SK-N-SH (cell line): ENCODE results near the gene SLC25A20. TPM values are rescaled to one million over a fixed set of nuclear protein-coding genes. Genes with fewer than 3 reads are reported as not detected.
A peak's percentile ranks its signal among the peaks of the same experiment; 100 is the strongest.

ENCODE experiments used
- CTCF ChIA-PET: fragments of 300-600, 350-600 bp; formaldehyde crosslinking; extraction: SDS; loops from one replicate; lab custom pipeline; 2021; lab: Yijun Ruan, JAX
- POLR2A ChIA-PET: fragments of 350-600 bp; sonication (Branson Sonifier 250); formaldehyde crosslinking; extraction: SDS; loops from one replicate; lab custom pipeline; 2020; ENCODE audit warnings: antibody characterized with exemption, inconsistent platforms; lab: Yijun Ruan, JAX
- DNase-seq: peaks from one replicate; pipeline ENCODE4 v3.0.0; 2012
- H2AFZ ChIP-seq: fragments of 200-600 bp; sonication (generic); 2 replicates; pipeline ENCODE4 v1.8.1; 2016; ENCODE audit warnings: antibody characterized with exemption, mild to moderate bottlenecking, low read depth
- H3F3A ChIP-seq: fragments of 200-600 bp; sonication (generic); replicated peaks from 2 replicates; pipeline ENCODE3; 2016; ENCODE audit warnings: antibody characterized with exemption, mild to moderate bottlenecking; ENCODE audit not compliant: insufficient read depth
- H3K27ac ChIP-seq, 2 experiments: fragments of 200-500 bp in 1 of 2; fragments of 200-600 bp in 1 of 2; sonication (Bioruptor generic) in 1 of 2; sonication (generic), shearing (Covaris generic) in 1 of 2; 2 replicates each; pipeline versions ENCODE4 v1.5.1 to v1.6.1; 2014 to 2016; ENCODE audit warnings: low read depth in 2 of 2, inconsistent platforms in 1 of 2, low read length in 1 of 2, mild to moderate bottlenecking in 1 of 2, mixed read lengths in 1 of 2
- H3K27me3 ChIP-seq: fragments of 200-600 bp; sonication (generic), shearing (Covaris generic); 2 replicates; pipeline ENCODE4 v1.6.1; 2016; ENCODE audit warnings: mixed run types; ENCODE audit not compliant: insufficient read depth
- H3K36me3 ChIP-seq, 2 experiments: fragments of 200-500 bp in 1 of 2; fragments of 200-600 bp in 1 of 2; sonication (Bioruptor generic) in 1 of 2; sonication (generic) in 1 of 2; replicated peaks in 1 of 2; 2 replicates each; pipeline versions ENCODE3 to v1.5.1; 2014 to 2016; ENCODE audit warnings: low read length in 1 of 2, mild to moderate bottlenecking in 1 of 2; ENCODE audit not compliant: insufficient read depth in 2 of 2, control insufficient read depth in 1 of 2
- H3K4me1 ChIP-seq, 2 experiments: fragments of 200-500 bp in 1 of 2; fragments of 200-600 bp in 1 of 2; sonication (Bioruptor generic) in 1 of 2; sonication (generic), shearing (Covaris generic) in 1 of 2; 2 replicates each; pipeline versions ENCODE4 v1.5.1 to v1.6.1; 2014 to 2016; ENCODE audit warnings: low read depth in 1 of 2, low read length in 1 of 2, mixed run types in 1 of 2; ENCODE audit not compliant: insufficient read depth in 2 of 2, control insufficient read depth in 1 of 2
- H3K4me2 ChIP-seq: fragments of 200-600 bp; sonication (generic), shearing (Covaris generic); 2 replicates; pipeline ENCODE4 v1.6.1; 2017; ENCODE audit warnings: mixed run types
- H3K4me3 ChIP-seq, 2 experiments: fragments of 200-500 bp in 1 of 2; fragments of 200-600 bp in 1 of 2; sonication (Bioruptor generic) in 1 of 2; sonication (generic), shearing (Covaris generic) in 1 of 2; 2 replicates each; pipeline versions ENCODE4 v1.5.1 to v1.8.1; 2014 to 2016; ENCODE audit warnings: low read depth in 2 of 2, inconsistent platforms in 1 of 2, low read length in 1 of 2, mild to moderate bottlenecking in 1 of 2, mixed read lengths in 1 of 2, moderate library complexity in 1 of 2
- H3K79me2 ChIP-seq: fragments of 200-600 bp; sonication (generic); 2 replicates; pipeline ENCODE4 v1.8.1; 2017; ENCODE audit warnings: mild to moderate bottlenecking; ENCODE audit not compliant: insufficient read depth
- H3K9ac ChIP-seq: fragments of 200-600 bp; sonication (generic); 2 replicates; pipeline ENCODE4 v1.6.1; 2017; ENCODE audit warnings: mixed run types
- H3K9me2 ChIP-seq: fragments of 200-600 bp; sonication (generic); 2 replicates; pipeline ENCODE4 v1.6.1; 2017; ENCODE audit warnings: mixed run types
- H3K9me3 ChIP-seq: fragments of 200-600 bp; sonication (generic); 2 replicates; pipeline ENCODE4 v1.6.1; 2017; ENCODE audit warnings: mixed run types, mild to moderate bottlenecking, moderate library complexity
- H4K20me1 ChIP-seq: fragments of 200-600 bp; sonication (generic); 2 replicates; pipeline ENCODE4 v1.6.1; 2017; ENCODE audit warnings: mild to moderate bottlenecking, mixed run types; ENCODE audit not compliant: insufficient read depth
- CTCF ChIP-seq: fragments of 200-600 bp; sonication (generic); IDR thresholded peaks from 2 replicates; pipeline ENCODE4 v1.6.1; 2017; ENCODE audit warnings: antibody characterized with exemption, mild to moderate bottlenecking, moderate library complexity
- ELF1 ChIP-seq: IDR thresholded peaks from 2 replicates; pipeline ENCODE4 v1.4.0; 2012
- FOSL2 ChIP-seq: IDR thresholded peaks from 2 replicates; pipeline ENCODE4 v1.4.0; 2012; ENCODE audit warnings: low read depth, mild to moderate bottlenecking, moderate library complexity, borderline replicate concordance
- GABPA ChIP-seq: IDR thresholded peaks from 2 replicates; pipeline ENCODE4 v1.4.0; 2012; ENCODE audit warnings: low read depth, mild to moderate bottlenecking
- JUND ChIP-seq: IDR thresholded peaks from 2 replicates; pipeline ENCODE4 v1.4.0; 2012
- MAX ChIP-seq: IDR thresholded peaks from 2 replicates; pipeline ENCODE4 v1.4.0; 2012; ENCODE audit warnings: low read depth
- MEF2A ChIP-seq: IDR thresholded peaks from 2 replicates; pipeline ENCODE4 v1.4.0; 2012; ENCODE audit warnings: low read depth, borderline replicate concordance
- NFIC ChIP-seq: IDR thresholded peaks from 2 replicates; pipeline ENCODE4 v1.4.0; 2012; ENCODE audit warnings: borderline replicate concordance
- POLR2AphosphoS5 ChIP-seq: IDR thresholded peaks from 2 replicates; pipeline ENCODE4 v1.6.1; 2012; ENCODE audit warnings: low read depth, low read length
- REST ChIP-seq: IDR thresholded peaks from 2 replicates; pipeline ENCODE4 v1.6.1; 2012; ENCODE audit warnings: mild to moderate bottlenecking, low read depth, low read length, moderate library complexity
- RXRA ChIP-seq: IDR thresholded peaks from 2 replicates; pipeline ENCODE4 v1.4.0; 2012; ENCODE audit warnings: low read depth, mild to moderate bottlenecking, borderline replicate concordance
- SIN3A ChIP-seq: IDR thresholded peaks from 2 replicates; pipeline ENCODE4 v1.6.1; 2012; ENCODE audit warnings: low read depth, mild to moderate bottlenecking, low read length, moderate library complexity, borderline replicate concordance
- TAF1 ChIP-seq: IDR thresholded peaks from 2 replicates; pipeline ENCODE4 v1.6.1; 2012; ENCODE audit warnings: low read depth, mild to moderate bottlenecking, low read length, moderate library complexity, borderline replicate concordance
- YY1 ChIP-seq: IDR thresholded peaks from 2 replicates; pipeline ENCODE4 v1.4.0; 2012; ENCODE audit warnings: low read depth, mild to moderate bottlenecking
- WGBS: methylation state at CpG from one replicate; pipeline ENCODE4 v1.1.6; 2017; ENCODE audit warnings: low lambda C conversion rate; 5-methylcytosine and 5-hydroxymethylcytosine counted together
- polyA plus RNA-seq, 3 experiments: library from polyadenylated mRNA; depleted of rRNA; stranded (reverse); fragments of >200 nt; gene quantifications; 2 replicates each; pipeline ENCODE4 v1.2.3, GENCODE V29; 2012
- TF ChIP-seq, protein P1 (sequence below): IDR thresholded peaks from 2 replicates; pipeline ENCODE4; 2012
- TF ChIP-seq, protein P2 (sequence below): IDR thresholded peaks from 2 replicates; pipeline ENCODE4 v1.4.0; 2012; ENCODE audit warnings: low read depth, borderline replicate concordance
- TF ChIP-seq, protein P3 (sequence below): IDR thresholded peaks from 2 replicates; pipeline ENCODE4 v1.4.0; 2012; ENCODE audit warnings: low read depth, borderline replicate concordance
- TF ChIP-seq, protein P4 (sequence below): fragments of 150-350 bp; IDR thresholded peaks from 2 replicates; pipeline ENCODE4 v1.6.1; 2016; ENCODE audit warnings: mild to moderate bottlenecking, low read depth, low read length

The SLC25A20 gene, protein sequence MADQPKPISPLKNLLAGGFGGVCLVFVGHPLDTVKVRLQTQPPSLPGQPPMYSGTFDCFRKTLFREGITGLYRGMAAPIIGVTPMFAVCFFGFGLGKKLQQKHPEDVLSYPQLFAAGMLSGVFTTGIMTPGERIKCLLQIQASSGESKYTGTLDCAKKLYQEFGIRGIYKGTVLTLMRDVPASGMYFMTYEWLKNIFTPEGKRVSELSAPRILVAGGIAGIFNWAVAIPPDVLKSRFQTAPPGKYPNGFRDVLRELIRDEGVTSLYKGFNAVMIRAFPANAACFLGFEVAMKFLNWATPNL
- polyA plus RNA-seq (2012; rRNA removed), result 30.3 and 41.9 TPM in 2 replicates
- polyA plus RNA-seq (2012; cell fraction: cytosol; rRNA removed), result 44.9 and 50.7 TPM in 2 replicates
- 26.5 and 40.0 TPM in 2 replicates for polyA plus RNA-seq (2012; cell fraction: nucleus; rRNA removed)

DNA sequence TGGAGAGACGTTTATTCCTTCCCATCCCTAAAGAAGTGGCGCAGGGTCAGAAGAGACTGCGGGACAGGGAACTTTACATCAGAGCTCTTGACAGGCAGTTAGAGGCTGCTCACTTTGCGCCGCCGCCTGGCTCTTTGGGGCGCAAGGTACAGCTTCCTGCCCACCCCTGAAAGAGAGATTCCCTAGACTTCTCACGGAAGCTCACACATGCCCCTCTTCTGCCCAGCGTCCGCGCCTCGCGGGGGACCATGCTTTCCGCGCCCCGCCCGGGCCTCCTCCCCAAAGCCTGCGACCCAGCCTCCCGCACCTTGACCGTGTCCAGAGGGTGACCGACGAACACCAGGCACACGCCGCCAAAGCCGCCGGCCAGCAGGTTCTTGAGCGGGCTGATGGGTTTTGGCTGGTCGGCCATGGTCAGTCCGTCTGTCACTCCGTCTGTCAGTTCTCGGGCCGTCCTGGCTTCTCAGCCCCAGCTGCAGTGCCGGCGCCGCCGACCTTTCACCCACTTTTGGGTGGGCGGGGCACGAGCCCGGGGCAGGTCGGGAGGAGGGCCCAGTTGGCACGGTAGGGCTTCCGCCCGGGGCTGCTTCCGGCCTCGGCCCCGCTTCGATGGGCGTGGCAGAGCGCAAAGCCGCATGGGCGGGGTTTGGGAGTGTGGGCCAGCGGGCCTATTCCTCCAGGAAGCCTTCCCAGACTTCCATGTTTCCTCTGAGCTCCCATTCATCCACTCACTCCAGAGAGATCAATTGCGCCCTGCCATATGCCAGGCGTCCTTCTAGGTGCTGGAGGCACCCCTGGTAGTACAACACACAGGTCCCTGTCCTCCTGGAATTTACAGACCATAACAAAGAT is at the start of gene SLC25A20:
TSS of gene SLC25A20 (minus strand) at position 500 of the 852 bp plus-strand sequence. CDS start at position 412, 88 bp downstream.
- peak within 1 kb of the TSS; percentile 94 for H3K4me2 ChIP-seq
- H3K27me3 ChIP-seq, result no peaks in the 10 kb centered on the region
- ChIA-PET POLR2A (interaction anchor here (0.6 to 2.0 kb wide), 4 partner anchors 20 to 182 kb away, joined by 3 to 6 read pairs (median 4); partner anchors contain the start of genes ARIH2 and IP6K2), CTCF (interaction anchor here (0.7 to 1.6 kb wide), 3 partner anchors 12 to 133 kb away, joined by 3 to 4 read pairs (median 4); partner anchors contain the start of gene ARIH2)
- DNase-seq, result peak; percentile 98
- no peaks in the 10 kb centered on the region for H3K36me3 ChIP-seq
- WGBS, result 4% methylated on average over 14 of the region's 54 CpGs
- peak within 1 kb of the TSS; percentile 48 to 59; a peak in 3 of 4 replicates for H3K27ac ChIP-seq
- peaks cover 7 to 9% of the 10 kb centered on the region in 2 experiments; a peak in 1 of 4 replicates for H3K4me1 ChIP-seq
- no peaks in the 10 kb centered on the region for H3F3A ChIP-seq
- peak within 1 kb of the TSS; percentile 64 to 85 for H3K4me3 ChIP-seq
- no peaks in the 10 kb centered on the region for H3K9me3 ChIP-seq
- no peaks in the 10 kb centered on the region for H4K20me1 ChIP-seq
- peak within 1 kb of the TSS; percentile 60; the same call in 1 of the 2 replicates for H3K9ac ChIP-seq
- peak within 1 kb of the TSS; percentile 95 for H2AFZ ChIP-seq
- H3K79me2 ChIP-seq, result no peaks in the 10 kb centered on the region
- no peaks in the 10 kb centered on the region for H3K9me2 ChIP-seq
- TF ChIP-seq RXRA (peak; percentile 85), POLR2AphosphoS5 (no peak), YY1 (peak; percentile 49; the same call in 1 of the 2 replicates), REST (no peak), FOSL2 (no peak), MEF2A (no peak), SIN3A (no peak; the same call in 1 of the 2 replicates), GABPA (peak; percentile 73), CTCF (no peak), TAF1 (no peak; the same call in 1 of the 2 replicates), JUND (no peak), NFIC (0 out of 2 replicates have a peak, but pooled peaks have one; percentile 39), MAX (peak; percentile 66; the same call in 1 of the 2 replicates), ELF1 (peak; percentile 74)
- TF ChIP-seq, protein P1, sequence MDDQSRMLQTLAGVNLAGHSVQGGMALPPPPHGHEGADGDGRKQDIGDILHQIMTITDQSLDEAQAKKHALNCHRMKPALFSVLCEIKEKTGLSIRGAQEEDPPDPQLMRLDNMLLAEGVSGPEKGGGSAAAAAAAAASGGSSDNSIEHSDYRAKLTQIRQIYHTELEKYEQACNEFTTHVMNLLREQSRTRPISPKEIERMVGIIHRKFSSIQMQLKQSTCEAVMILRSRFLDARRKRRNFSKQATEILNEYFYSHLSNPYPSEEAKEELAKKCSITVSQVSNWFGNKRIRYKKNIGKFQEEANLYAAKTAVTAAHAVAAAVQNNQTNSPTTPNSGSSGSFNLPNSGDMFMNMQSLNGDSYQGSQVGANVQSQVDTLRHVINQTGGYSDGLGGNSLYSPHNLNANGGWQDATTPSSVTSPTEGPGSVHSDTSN, result peak; percentile 16; the same call in 1 of the 2 replicates
- TF ChIP-seq, protein P2, sequence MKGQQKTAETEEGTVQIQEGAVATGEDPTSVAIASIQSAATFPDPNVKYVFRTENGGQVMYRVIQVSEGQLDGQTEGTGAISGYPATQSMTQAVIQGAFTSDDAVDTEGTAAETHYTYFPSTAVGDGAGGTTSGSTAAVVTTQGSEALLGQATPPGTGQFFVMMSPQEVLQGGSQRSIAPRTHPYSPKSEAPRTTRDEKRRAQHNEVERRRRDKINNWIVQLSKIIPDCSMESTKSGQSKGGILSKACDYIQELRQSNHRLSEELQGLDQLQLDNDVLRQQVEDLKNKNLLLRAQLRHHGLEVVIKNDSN, result no peak; the same call in 1 of the 2 replicates
- TF ChIP-seq, protein P3, sequence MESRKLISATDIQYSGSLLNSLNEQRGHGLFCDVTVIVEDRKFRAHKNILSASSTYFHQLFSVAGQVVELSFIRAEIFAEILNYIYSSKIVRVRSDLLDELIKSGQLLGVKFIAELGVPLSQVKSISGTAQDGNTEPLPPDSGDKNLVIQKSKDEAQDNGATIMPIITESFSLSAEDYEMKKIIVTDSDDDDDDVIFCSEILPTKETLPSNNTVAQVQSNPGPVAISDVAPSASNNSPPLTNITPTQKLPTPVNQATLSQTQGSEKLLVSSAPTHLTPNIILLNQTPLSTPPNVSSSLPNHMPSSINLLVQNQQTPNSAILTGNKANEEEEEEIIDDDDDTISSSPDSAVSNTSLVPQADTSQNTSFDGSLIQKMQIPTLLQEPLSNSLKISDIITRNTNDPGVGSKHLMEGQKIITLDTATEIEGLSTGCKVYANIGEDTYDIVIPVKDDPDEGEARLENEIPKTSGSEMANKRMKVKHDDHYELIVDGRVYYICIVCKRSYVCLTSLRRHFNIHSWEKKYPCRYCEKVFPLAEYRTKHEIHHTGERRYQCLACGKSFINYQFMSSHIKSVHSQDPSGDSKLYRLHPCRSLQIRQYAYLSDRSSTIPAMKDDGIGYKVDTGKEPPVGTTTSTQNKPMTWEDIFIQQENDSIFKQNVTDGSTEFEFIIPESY, result no peak
- TF ChIP-seq, protein P4, sequence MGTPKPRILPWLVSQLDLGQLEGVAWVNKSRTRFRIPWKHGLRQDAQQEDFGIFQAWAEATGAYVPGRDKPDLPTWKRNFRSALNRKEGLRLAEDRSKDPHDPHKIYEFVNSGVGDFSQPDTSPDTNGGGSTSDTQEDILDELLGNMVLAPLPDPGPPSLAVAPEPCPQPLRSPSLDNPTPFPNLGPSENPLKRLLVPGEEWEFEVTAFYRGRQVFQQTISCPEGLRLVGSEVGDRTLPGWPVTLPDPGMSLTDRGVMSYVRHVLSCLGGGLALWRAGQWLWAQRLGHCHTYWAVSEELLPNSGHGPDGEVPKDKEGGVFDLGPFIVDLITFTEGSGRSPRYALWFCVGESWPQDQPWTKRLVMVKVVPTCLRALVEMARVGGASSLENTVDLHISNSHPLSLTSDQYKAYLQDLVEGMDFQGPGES, result no peak
